Caco-2 (cell line): ENCODE results near the gene TP53I13. TPM values are rescaled to one million over a fixed set of nuclear protein-coding genes. Genes with fewer than 3 reads are reported as not detected.

Experiments used
- BruUV-seq: library from RNA; stranded (reverse); fragments of 400-500 nt; replicated peaks from 2 replicates; lab custom pipeline; 2021; lab: Mats Ljungman, UMichigan
- CTCF ChIA-PET: fragments of 300-600 bp; sonication (Branson Sonifier 250); formaldehyde crosslinking; loops from one replicate; lab custom pipeline; 2022; ENCODE audit warnings: antibody characterized with exemption; lab: Charles Lee
- POLR2A ChIA-PET: fragments of 300-600 bp; sonication (Branson Sonifier 250); formaldehyde crosslinking; loops from one replicate; lab custom pipeline; 2022; ENCODE audit warnings: antibody characterized with exemption; lab: Charles Lee
- DNase-seq, 2 experiments: peaks; one replicate each; pipeline versions ENCODE4 v3.0.0 to v3.0.0-alpha.2; 2020 to 2022
- H3K27me3 ChIP-seq: replicated peaks from 2 replicates; pipeline ENCODE4 v1.6.0; 2011; ENCODE audit warnings: low read length; ENCODE audit not compliant: control insufficient read depth, insufficient read depth
- H3K36me3 ChIP-seq: 2 replicates; pipeline ENCODE4 v1.5.1; 2011; ENCODE audit warnings: low read length; ENCODE audit not compliant: control insufficient read depth, insufficient read depth
- H3K4me1 ChIP-seq: fragments of 250-450 bp; sonication (Bioruptor Pico); 2 replicates; pipeline ENCODE4 v1.5.1; 2020; ENCODE audit warnings: mild to moderate bottlenecking
- H3K4me3 ChIP-seq: 2 replicates; pipeline ENCODE4 v1.5.1; 2011; ENCODE audit warnings: low read depth, mild to moderate bottlenecking, control low read depth, low read length
- H3K9me3 ChIP-seq: fragments of 250-450 bp; sonication (Bioruptor Pico); 2 replicates; pipeline ENCODE4 v1.5.1; 2020; ENCODE audit warnings: mild to moderate bottlenecking, moderate library complexity
- H3K27ac Mint-ChIP-seq: one replicate; pipeline ENCODE4 v1.8.0; 2022; ENCODE audit warnings: mixed read lengths; ENCODE audit not compliant: unreplicated experiment
- H3K27me3 Mint-ChIP-seq: one replicate; pipeline ENCODE4 v1.8.0; 2022; ENCODE audit warnings: mixed read lengths; ENCODE audit not compliant: insufficient read depth, unreplicated experiment
- H3K36me3 Mint-ChIP-seq: one replicate; pipeline ENCODE4 v1.8.0; 2022; ENCODE audit warnings: mild to moderate bottlenecking, mixed read lengths; ENCODE audit not compliant: insufficient read depth, unreplicated experiment
- H3K4me1 Mint-ChIP-seq: one replicate; pipeline ENCODE4 v1.8.0; 2022; ENCODE audit warnings: low read depth, mixed read lengths; ENCODE audit not compliant: unreplicated experiment
- H3K4me3 Mint-ChIP-seq: one replicate; pipeline ENCODE4 v1.8.0; 2022; ENCODE audit warnings: mild to moderate bottlenecking, moderate library complexity, mixed read lengths; ENCODE audit not compliant: unreplicated experiment
- H3K9me3 Mint-ChIP-seq: one replicate; pipeline ENCODE4 v1.8.0; 2022; ENCODE audit warnings: mixed read lengths; ENCODE audit not compliant: unreplicated experiment
- intact Hi-C: fragments of 100-400 bp; cut with micrococcal nuclease; formaldehyde crosslinking; loops from one replicate; pipeline ENCODE4 v1.10.0; 2022; ENCODE audit not compliant: unreplicated experiment
- total RNA-seq: library from RNA; stranded (reverse); gene quantifications from 2 replicates; pipeline ENCODE4 v1.2.3, GENCODE V29; 2022
- TF ChIP-seq, protein P1 (sequence below), 2 experiments: fragments of 200-600 bp in 1 of 2; IDR thresholded peaks; 1 replicate in 1 of 2; 2 replicates in 1 of 2; pipeline versions ENCODE4 v1.5.1 to v1.8.0; 2011 to 2022; ENCODE audit warnings: antibody characterized with exemption in 1 of 2, control low read depth in 1 of 2, inconsistent platforms in 1 of 2, low read depth in 1 of 2, low read length in 1 of 2, mild to moderate bottlenecking in 1 of 2, moderate library complexity in 1 of 2; ENCODE audit not compliant: insufficient read depth in 1 of 2, severe bottlenecking in 1 of 2, unreplicated experiment in 1 of 2

The TP53I13 gene
- total RNA-seq, 1 experiment from 2014 or later: 49.2 TPM

GRCh38 chr17:29533976-29534375, 34.5 kb upstream of the TP53I13 start:
- Histone ChIP-seq H3K4me1 (no peaks in the 10 kb centered on the region), H3K9me3 (no peaks in the 10 kb centered on the region), H3K4me3 (no peak overlapping the region), H3K27me3 (no peaks in the 10 kb centered on the region), H3K36me3 (peaks cover 2% of the 10 kb centered on the region; the same call in 1 of the 2 replicates)
- no peaks in the 10 kb centered on the region for H3K4me1 Mint-ChIP-seq
- H3K9me3 Mint-ChIP-seq: no peaks in the 10 kb centered on the region
- TF ChIP-seq, protein P1, sequence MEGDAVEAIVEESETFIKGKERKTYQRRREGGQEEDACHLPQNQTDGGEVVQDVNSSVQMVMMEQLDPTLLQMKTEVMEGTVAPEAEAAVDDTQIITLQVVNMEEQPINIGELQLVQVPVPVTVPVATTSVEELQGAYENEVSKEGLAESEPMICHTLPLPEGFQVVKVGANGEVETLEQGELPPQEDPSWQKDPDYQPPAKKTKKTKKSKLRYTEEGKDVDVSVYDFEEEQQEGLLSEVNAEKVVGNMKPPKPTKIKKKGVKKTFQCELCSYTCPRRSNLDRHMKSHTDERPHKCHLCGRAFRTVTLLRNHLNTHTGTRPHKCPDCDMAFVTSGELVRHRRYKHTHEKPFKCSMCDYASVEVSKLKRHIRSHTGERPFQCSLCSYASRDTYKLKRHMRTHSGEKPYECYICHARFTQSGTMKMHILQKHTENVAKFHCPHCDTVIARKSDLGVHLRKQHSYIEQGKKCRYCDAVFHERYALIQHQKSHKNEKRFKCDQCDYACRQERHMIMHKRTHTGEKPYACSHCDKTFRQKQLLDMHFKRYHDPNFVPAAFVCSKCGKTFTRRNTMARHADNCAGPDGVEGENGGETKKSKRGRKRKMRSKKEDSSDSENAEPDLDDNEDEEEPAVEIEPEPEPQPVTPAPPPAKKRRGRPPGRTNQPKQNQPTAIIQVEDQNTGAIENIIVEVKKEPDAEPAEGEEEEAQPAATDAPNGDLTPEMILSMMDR (IDR thresholded peaks at IDR 0.05; ENCODE audit: insufficient read depth in 1 of 2, low read depth in 1 of 2, low read length in 1 of 2, severe bottlenecking in 1 of 2, unreplicated experiment in 1 of 2): no peak
- peaks cover 94% of the 10 kb centered on the region for H3K36me3 Mint-ChIP-seq
- no peak for DNase-seq
- ChIA-PET POLR2A (no interaction called here), CTCF (interaction anchor here (0.7 to 4.7 kb wide), 3 partner anchors 59 to 189 kb away, joined by 3 to 23 read pairs (median 4); no protein-coding TSS in a partner anchor)
- H3K4me3 Mint-ChIP-seq: no peak overlapping the region
- intact Hi-C loops: loop anchor here (10.0 kb wide), 1 partner anchor 61 kb away; the partner anchor contains the start of gene ANKRD13B
- BruUV-seq: no TSS peak
- H3K27ac Mint-ChIP-seq: no peak overlapping the region
- no peaks in the 10 kb centered on the region for H3K27me3 Mint-ChIP-seq

- Mint-ChIP-seq H3K27ac (no peak overlapping the region), H3K4me3 (no peak overlapping the region), H3K4me1 (no peaks in the 10 kb centered on the region), H3K36me3 (peaks cover 80% of the 10 kb centered on the region), H3K9me3 (no peaks in the 10 kb centered on the region), H3K27me3 (no peaks in the 10 kb centered on the region)
- intact Hi-C loops: no loop called here
- Histone ChIP-seq H3K4me3 (no peak overlapping the region), H3K9me3 (no peaks in the 10 kb centered on the region), H3K27me3 (no peaks in the 10 kb centered on the region), H3K36me3 (no peaks in the 10 kb centered on the region), H3K4me1 (no peaks in the 10 kb centered on the region)
- BruUV-seq: no TSS peak
- TF ChIP-seq, protein P1 (IDR thresholded peaks at IDR 0.05; ENCODE audit: insufficient read depth in 1 of 2, low read depth in 1 of 2, low read length in 1 of 2, severe bottlenecking in 1 of 2, unreplicated experiment in 1 of 2): no peak
- ChIA-PET CTCF (no interaction called here), POLR2A (no interaction called here)
- no peak for DNase-seq
These were observed 24.4 kb upstream of the TP53I13 start for GRCh38 chr17:29544066-29544465.

DNA sequence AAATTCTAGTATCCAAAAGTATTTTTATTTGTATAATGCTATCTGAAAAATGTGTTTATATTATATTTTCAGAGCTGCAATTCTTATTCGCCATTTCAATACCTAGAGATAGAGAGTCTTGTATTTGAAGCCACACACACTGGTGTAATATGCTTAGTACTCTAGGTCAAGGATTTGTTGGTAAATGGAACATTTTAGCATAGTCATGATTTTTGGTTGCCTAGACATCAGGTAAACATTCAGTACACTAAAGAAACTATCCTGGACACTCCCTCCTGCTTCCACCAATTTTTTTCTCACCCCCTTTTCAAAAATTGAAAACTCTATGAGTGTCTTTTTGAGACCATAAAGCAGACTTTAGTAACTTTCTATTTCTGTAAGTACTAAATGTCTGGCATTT, 22.4 kb upstream of the TP53I13 start:
- Histone ChIP-seq H3K9me3 (no peaks in the 10 kb centered on the region), H3K4me1 (no peaks in the 10 kb centered on the region), H3K36me3 (no peaks in the 10 kb centered on the region), H3K4me3 (no peak overlapping the region), H3K27me3 (no peaks in the 10 kb centered on the region)
- H3K4me1 Mint-ChIP-seq: no peaks in the 10 kb centered on the region
- H3K9me3 Mint-ChIP-seq: no peaks in the 10 kb centered on the region
- no peak overlapping the region for H3K4me3 Mint-ChIP-seq
- H3K36me3 Mint-ChIP-seq: peaks cover 60% of the 10 kb centered on the region
- ChIA-PET CTCF (interaction anchor here (0.5 to 1.0 kb wide), 2 partner anchors 45 to 636 kb away, joined by 3 read pairs; no protein-coding TSS in a partner anchor), POLR2A (no interaction called here)
- TF ChIP-seq, protein P1 (IDR thresholded peaks at IDR 0.05; ENCODE audit: insufficient read depth in 1 of 2, low read depth in 1 of 2, low read length in 1 of 2, severe bottlenecking in 1 of 2, unreplicated experiment in 1 of 2): no peak
- H3K27me3 Mint-ChIP-seq: no peaks in the 10 kb centered on the region
- no TSS peak for BruUV-seq
- no peak overlapping the region for H3K27ac Mint-ChIP-seq
- no peak for DNase-seq
- intact Hi-C loops: no loop called here
